HCT116 (cell line): ENCODE results near the gene TMPRSS9.

Source experiments
- CTCF ChIP-seq, 3 experiments: fragments of 200-600 bp in 1 of 3; sonication (generic) in 1 of 3; IDR thresholded peaks in 2 of 3; conservative IDR thresholded peaks in 1 of 3; 2 replicates each; pipeline ENCODE4 v1.5.1; 2012 to 2017; ENCODE audit warnings: low read depth in 2 of 3, low read length in 2 of 3, antibody characterized with exemption in 1 of 3, borderline replicate concordance in 1 of 3, control low read depth in 1 of 3, mild to moderate bottlenecking in 1 of 3, mixed read lengths in 1 of 3, mixed run types in 1 of 3, moderate library complexity in 1 of 3; ENCODE audit not compliant: insufficient read depth in 1 of 3
- EZH2 ChIP-seq: fragments of 200-600 bp; sonication (generic); IDR thresholded peaks from 2 replicates; pipeline ENCODE4 v1.6.1; 2017; ENCODE audit warnings: antibody characterized with exemption, mixed run types
- POLR2A ChIP-seq: IDR thresholded peaks from 2 replicates; pipeline ENCODE4 v1.7.0; 2011; ENCODE audit warnings: borderline replicate concordance; ENCODE audit not compliant: insufficient read depth, insufficient read length; ENCODE audit errors: extremely low read depth
- POLR2AphosphoS5 ChIP-seq: IDR thresholded peaks from 2 replicates; pipeline ENCODE4 v1.6.1; 2011; ENCODE audit warnings: mild to moderate bottlenecking, low read depth, low read length, moderate library complexity
- RAD21 ChIP-seq: IDR thresholded peaks from 2 replicates; pipeline ENCODE4 v1.6.1; 2012; ENCODE audit warnings: low read depth, mild to moderate bottlenecking
- REST ChIP-seq: IDR thresholded peaks from 2 replicates; pipeline ENCODE4 v1.6.1; 2012; ENCODE audit warnings: low read depth
- ZNF274 ChIP-seq: fragments of 200-500 bp; sonication (Bioruptor generic); IDR thresholded peaks from 2 replicates; pipeline ENCODE4 v1.6.1; 2014; ENCODE audit warnings: mild to moderate bottlenecking, low read depth, low read length, inconsistent platforms
- TF ChIP-seq, protein P1 (sequence below): IDR thresholded peaks from 2 replicates; pipeline ENCODE4 v1.6.1; 2012
- TF ChIP-seq, protein P2 (sequence below): IDR thresholded peaks from 2 replicates; pipeline ENCODE4 v1.6.1; 2011; ENCODE audit warnings: mild to moderate bottlenecking, low read length, moderate library complexity; ENCODE audit not compliant: insufficient replicate concordance; ENCODE audit errors: extremely low read depth

DNA sequence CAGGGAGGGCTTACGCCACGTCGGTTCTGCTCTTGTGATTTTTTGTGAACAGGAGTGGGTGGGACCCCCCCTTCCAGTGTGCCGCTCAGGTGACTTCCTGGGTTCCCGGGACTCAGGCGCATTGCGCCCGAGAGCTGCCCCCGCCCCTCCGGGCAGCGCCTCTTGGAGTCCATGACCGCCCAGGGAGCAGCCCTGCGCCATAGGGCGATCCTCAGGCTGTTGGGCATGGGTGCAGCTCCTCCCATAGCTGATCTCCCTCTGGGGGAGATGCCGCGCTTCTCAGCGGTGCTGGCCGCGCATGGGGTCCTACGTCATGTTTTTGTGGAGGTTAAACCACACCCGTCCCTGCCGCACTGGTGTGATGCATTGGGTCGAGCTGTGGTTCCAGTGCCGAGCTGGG, 7.9 kb upstream of the TMPRSS9 start:
- no peak for TF ChIP-seq RAD21
- no peak for TF ChIP-seq CTCF (IDR thresholded peaks at IDR 0.05 in 2 of 3, conservative IDR thresholded peaks at IDR 0.05 in 1 of 3; ENCODE audit: borderline replicate concordance in 1 of 3, insufficient read depth in 1 of 3, low read depth in 2 of 3, low read length in 2 of 3)
- TF ChIP-seq POLR2A = no peak
- TF ChIP-seq, protein P1, sequence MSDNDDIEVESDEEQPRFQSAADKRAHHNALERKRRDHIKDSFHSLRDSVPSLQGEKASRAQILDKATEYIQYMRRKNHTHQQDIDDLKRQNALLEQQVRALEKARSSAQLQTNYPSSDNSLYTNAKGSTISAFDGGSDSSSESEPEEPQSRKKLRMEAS = no peak
- TF ChIP-seq, protein P2, sequence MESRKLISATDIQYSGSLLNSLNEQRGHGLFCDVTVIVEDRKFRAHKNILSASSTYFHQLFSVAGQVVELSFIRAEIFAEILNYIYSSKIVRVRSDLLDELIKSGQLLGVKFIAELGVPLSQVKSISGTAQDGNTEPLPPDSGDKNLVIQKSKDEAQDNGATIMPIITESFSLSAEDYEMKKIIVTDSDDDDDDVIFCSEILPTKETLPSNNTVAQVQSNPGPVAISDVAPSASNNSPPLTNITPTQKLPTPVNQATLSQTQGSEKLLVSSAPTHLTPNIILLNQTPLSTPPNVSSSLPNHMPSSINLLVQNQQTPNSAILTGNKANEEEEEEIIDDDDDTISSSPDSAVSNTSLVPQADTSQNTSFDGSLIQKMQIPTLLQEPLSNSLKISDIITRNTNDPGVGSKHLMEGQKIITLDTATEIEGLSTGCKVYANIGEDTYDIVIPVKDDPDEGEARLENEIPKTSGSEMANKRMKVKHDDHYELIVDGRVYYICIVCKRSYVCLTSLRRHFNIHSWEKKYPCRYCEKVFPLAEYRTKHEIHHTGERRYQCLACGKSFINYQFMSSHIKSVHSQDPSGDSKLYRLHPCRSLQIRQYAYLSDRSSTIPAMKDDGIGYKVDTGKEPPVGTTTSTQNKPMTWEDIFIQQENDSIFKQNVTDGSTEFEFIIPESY = no peak
- no peak for TF ChIP-seq REST
- TF ChIP-seq ZNF274 = no peak
- no peak for TF ChIP-seq POLR2AphosphoS5
- TF ChIP-seq EZH2 = no peak
